ENCODE measurements around the gene PPP1R9B.

DNA sequence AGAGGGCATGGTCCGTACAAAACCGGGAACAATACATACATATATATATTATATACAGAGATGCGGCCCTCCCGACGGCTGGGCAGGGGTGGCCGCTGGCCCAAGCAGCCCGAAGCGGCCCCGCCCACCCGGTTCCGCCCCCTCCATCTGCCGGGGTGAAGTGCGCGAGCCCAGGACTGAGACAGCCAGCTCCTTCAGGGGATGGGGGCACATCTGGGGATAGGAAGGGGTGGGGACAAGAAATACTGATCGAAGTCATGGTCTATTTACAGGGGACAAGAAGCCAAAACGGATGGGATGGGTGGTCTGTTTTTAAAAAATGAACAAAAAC is 16.7 kb downstream of the PPP1R9B start:
- TF ChIP-seq, protein P1, sequence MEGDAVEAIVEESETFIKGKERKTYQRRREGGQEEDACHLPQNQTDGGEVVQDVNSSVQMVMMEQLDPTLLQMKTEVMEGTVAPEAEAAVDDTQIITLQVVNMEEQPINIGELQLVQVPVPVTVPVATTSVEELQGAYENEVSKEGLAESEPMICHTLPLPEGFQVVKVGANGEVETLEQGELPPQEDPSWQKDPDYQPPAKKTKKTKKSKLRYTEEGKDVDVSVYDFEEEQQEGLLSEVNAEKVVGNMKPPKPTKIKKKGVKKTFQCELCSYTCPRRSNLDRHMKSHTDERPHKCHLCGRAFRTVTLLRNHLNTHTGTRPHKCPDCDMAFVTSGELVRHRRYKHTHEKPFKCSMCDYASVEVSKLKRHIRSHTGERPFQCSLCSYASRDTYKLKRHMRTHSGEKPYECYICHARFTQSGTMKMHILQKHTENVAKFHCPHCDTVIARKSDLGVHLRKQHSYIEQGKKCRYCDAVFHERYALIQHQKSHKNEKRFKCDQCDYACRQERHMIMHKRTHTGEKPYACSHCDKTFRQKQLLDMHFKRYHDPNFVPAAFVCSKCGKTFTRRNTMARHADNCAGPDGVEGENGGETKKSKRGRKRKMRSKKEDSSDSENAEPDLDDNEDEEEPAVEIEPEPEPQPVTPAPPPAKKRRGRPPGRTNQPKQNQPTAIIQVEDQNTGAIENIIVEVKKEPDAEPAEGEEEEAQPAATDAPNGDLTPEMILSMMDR (IDR thresholded peaks at IDR 0.05; ENCODE audit: low read depth, low read length, poor library complexity, severe bottlenecking), result no peak
- no peak for TF ChIP-seq EZH2phosphoT487 (IDR thresholded peaks at IDR 0.05; ENCODE audit: borderline replicate concordance, low read length)
